HG03045 (cell line): ENCODE measurements around the gene HECTD4.
"Not testable (repeated sequence)": the region's sequence is repeated elsewhere in the genome, so short reads cannot be mapped to it uniquely, and the experiment has no call there.

Experiments used
- ATAC-seq: cut with Tn5 transposase; IDR thresholded peaks from one replicate; pipeline ENCODE4 v1.9.1; 2021; ENCODE audit warnings: mild to moderate bottlenecking, moderate library complexity; ENCODE audit not compliant: unreplicated experiment

The HECTD4 gene

GRCh38 chr12:112164011-112164660 lies 218.1 kb downstream of the HECTD4 start:
- no peak for ATAC-seq

- ATAC-seq: no peak
Observed at GRCh38 chr12:112163471-112163991, 218.7 kb downstream of the HECTD4 start.

GRCh38 chr12:112163056-112163455 lies 219.2 kb downstream of the HECTD4 start:
- no peak for ATAC-seq

GRCh38 chr12:112162241-112162790 lies 219.9 kb downstream of the HECTD4 start:
- no peak for ATAC-seq

GRCh38 chr12:112161711-112162110 lies 220.5 kb downstream of the HECTD4 start:
- no peak for ATAC-seq

GRCh38 chr12:112160611-112161010 lies 221.6 kb downstream of the HECTD4 start:
- ATAC-seq: no peak

GRCh38 chr12:112159146-112159541 lies 223.1 kb downstream of the HECTD4 start:
- ATAC-seq: no peak

GRCh38 chr12:112158461-112159145 lies 223.6 kb downstream of the HECTD4 start:
- ATAC-seq: not testable (repeated sequence)

- no peak for ATAC-seq
Observed at GRCh38 chr12:112153893-112154219, 228.4 kb downstream of the HECTD4 start.

GRCh38 chr12:112153181-112153892 lies 228.9 kb downstream of the HECTD4 start:
- ATAC-seq: no peak

GRCh38 chr12:112151766-112152541 lies 230.3 kb downstream of the HECTD4 start:
- ATAC-seq: no peak

- no peak for ATAC-seq
Observed at GRCh38 chr12:112149596-112149995, 232.6 kb downstream of the HECTD4 start.

- no peak for ATAC-seq
Observed at GRCh38 chr12:112148031-112148513, 234.2 kb downstream of the HECTD4 start.

GRCh38 chr12:112146123-112146522 lies 236.1 kb downstream of the HECTD4 start:
- no peak for ATAC-seq

- ATAC-seq: no peak
Observed at GRCh38 chr12:112140728-112141127, 241.5 kb downstream of the HECTD4 start.

GRCh38 chr12:112134731-112135130 lies 247.5 kb downstream of the HECTD4 start:
- no peak for ATAC-seq

GRCh38 chr12:112133418-112133817 lies 248.8 kb downstream of the HECTD4 start:
- ATAC-seq: no peak

GRCh38 chr12:112131686-112132085 lies 250.5 kb downstream of the HECTD4 start:
- no peak for ATAC-seq

- ATAC-seq: peak; percentile 41
Observed at GRCh38 chr12:112130441-112130998, 251.7 kb downstream of the HECTD4 start.

- ATAC-seq: no peak
Observed at GRCh38 chr12:112126911-112127310, 255.3 kb downstream of the HECTD4 start.
